ENCODE measurements around the gene TNFRSF4.
"Not testable (repeated sequence)": the region's sequence is repeated elsewhere in the genome, so short reads cannot be mapped to it uniquely, and the experiment has no call there.

Gene TNFRSF4

DNA sequence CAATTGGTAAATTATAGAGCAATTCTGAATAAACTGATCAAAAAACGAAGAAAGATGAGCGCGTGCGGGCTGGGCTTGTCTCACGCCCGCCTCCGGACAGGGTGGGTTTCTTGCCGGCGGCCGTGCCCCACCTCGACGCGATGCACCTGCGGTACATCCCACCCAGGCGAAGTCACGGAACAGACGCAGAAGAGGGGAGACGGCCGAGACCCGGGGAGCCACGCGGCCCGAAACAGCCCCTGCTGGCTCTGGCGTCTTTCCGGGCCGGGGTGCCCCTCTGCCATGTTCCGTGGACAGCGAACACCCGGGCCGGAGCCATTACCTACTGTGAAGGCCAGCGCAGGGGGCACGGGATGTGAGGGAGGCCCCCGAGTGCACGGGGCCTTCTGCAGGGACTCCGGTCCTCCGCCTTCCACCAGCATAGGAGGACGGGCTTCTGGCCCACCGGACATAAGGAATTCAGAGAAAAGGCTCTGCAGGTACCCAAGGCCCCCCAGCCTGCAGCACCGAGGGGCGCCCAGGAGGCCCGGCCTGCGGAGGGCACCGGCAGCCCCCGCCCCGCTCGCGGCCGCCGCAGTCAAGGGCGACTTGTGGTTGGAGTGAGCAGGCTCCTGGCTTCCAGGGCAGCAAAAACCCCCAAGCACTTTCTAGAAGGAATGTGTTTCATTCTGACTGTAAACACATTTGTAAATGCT is 40.2 kb upstream of the TNFRSF4 start:
- no peak overlapping the region for H3K9ac ChIP-seq (ENCODE audit: low read depth, low read length)
- H3K36me3 ChIP-seq (ENCODE audit: control insufficient read depth, insufficient read depth, low read length), result peaks cover 37% of the 10 kb centered on the region

DNA sequence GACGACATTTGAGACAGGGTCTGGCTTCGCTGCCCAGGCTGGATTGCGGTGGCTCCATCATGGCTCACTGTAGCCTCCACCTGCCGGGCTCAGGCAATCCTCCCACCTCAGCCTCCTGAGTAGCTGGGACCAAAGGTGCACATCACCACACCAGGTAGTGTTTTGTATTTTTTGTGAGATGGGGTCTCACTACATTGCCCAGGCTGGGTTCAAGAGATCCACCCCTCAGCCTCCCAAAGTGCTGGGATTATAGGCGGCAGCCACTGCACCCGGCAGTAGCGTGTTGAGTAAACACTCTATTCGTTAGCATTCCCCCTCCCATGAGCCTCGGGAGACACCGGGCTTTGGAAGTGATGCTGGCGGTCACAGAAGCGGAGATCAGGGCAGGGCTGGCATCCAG is 39.4 kb upstream of the TNFRSF4 start:
- Histone ChIP-seq H3K4me1 (ENCODE audit: control insufficient read depth, insufficient read depth, low read length) (peaks cover 2% of the 10 kb centered on the region), H3K27me3 (ENCODE audit: control insufficient read depth, insufficient read depth, low read length) (no peaks in the 10 kb centered on the region), H3K36me3 (ENCODE audit: control insufficient read depth, insufficient read depth, low read length) (peaks cover 33% of the 10 kb centered on the region), H3K9me3 (ENCODE audit: control insufficient read depth, insufficient read depth, low read length) (no peaks in the 10 kb centered on the region), H3K9ac (ENCODE audit: low read depth, low read length) (no peak overlapping the region), H3K4me3 (ENCODE audit: low read depth, low read length) (no peak overlapping the region)

More for the DNA sequence above, 40.2 kb upstream of the TNFRSF4 start:
- Histone ChIP-seq H3K9me3 (ENCODE audit: control insufficient read depth, insufficient read depth, low read length) (no peaks in the 10 kb centered on the region), H3K27me3 (ENCODE audit: control insufficient read depth, insufficient read depth, low read length) (no peaks in the 10 kb centered on the region), H3K4me1 (ENCODE audit: control insufficient read depth, insufficient read depth, low read length) (peaks cover 6% of the 10 kb centered on the region), H3K4me3 (ENCODE audit: low read depth, low read length) (no peak overlapping the region)

DNA sequence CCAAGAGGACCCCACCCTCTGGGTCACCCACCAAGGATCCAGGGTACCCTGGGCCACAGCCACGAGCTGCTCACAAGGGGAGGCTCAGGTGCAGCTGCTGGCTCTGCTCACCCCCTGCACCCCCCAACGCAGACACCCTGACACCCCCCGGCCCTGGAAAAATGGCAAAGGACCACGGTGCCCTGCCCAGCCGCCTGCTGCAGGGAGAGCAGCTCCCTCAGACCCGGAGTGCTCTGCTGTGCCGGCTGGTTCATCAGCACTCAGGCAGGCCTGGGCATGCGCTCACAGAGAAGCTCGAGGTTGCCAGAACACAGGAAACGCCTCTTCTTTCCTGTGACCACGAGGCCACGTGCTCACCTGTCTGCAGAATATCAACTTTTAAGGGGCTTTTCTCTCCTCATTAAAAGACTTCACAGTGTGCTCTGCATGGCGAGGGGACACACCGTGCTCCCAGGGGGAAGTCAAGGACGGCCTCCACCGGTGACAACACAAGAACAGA is 36.9 kb upstream of the TNFRSF4 start:
- Histone ChIP-seq H3K36me3 (ENCODE audit: control insufficient read depth, insufficient read depth, low read length) (peaks cover 24% of the 10 kb centered on the region), H3K4me3 (ENCODE audit: low read depth, low read length) (no peak overlapping the region), H3K9me3 (ENCODE audit: control insufficient read depth, insufficient read depth, low read length) (no peaks in the 10 kb centered on the region), H3K9ac (ENCODE audit: low read depth, low read length) (no peak overlapping the region), H3K27me3 (ENCODE audit: control insufficient read depth, insufficient read depth, low read length) (no peaks in the 10 kb centered on the region), H3K4me1 (ENCODE audit: control insufficient read depth, insufficient read depth, low read length) (no peaks in the 10 kb centered on the region)

DNA sequence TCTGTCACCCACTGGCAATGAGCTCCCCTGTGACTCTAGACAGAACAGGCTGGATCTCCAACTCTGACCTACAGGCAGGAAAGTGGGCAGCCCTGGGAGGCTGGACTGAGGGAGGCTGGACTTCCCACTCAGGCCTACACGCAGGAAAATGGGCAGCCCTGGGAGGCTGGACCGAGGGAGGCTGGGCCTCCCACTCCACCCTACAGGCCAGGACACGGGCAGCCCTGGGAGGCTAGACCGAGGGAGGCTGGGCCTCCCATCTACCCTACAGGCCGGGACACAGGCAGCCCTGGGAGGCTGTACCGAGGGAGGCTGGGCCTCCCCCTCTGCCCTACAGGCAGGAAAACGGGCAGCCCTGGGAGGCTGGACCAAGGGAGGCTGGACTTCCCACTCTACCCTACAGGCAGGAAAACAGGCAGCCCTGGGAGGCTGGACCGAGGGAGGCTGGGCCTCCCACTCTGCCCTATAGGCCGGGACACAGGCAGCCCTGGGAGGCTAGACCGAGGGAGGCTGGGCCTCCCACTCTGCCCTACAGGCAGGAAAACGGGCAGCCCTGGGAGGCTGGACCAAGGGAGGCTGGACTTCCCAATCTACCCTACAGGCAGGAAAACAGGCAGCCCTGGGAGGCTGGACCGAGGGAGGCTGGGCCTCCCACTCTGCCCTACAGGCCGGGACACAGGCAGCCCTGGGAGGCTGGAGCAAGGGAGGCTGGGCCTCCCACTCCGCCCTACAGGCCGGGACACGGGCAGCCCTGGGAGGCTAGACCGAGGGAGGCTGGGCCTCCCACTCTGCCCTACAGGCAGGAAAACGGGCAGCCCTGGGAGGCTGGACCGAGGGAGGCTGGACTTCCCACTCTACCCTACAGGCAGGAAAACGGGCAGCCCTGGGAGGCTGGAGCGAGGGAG is 34.3 kb upstream of the TNFRSF4 start:
- H3K27me3 ChIP-seq (ENCODE audit: control insufficient read depth, insufficient read depth, low read length); H3K9ac ChIP-seq (ENCODE audit: low read depth, low read length); H3K4me3 ChIP-seq (ENCODE audit: low read depth, low read length); H3K4me1 ChIP-seq (ENCODE audit: control insufficient read depth, insufficient read depth, low read length); H3K36me3 ChIP-seq (ENCODE audit: control insufficient read depth, insufficient read depth, low read length); H3K9me3 ChIP-seq (ENCODE audit: control insufficient read depth, insufficient read depth, low read length): not testable (repeated sequence)

DNA sequence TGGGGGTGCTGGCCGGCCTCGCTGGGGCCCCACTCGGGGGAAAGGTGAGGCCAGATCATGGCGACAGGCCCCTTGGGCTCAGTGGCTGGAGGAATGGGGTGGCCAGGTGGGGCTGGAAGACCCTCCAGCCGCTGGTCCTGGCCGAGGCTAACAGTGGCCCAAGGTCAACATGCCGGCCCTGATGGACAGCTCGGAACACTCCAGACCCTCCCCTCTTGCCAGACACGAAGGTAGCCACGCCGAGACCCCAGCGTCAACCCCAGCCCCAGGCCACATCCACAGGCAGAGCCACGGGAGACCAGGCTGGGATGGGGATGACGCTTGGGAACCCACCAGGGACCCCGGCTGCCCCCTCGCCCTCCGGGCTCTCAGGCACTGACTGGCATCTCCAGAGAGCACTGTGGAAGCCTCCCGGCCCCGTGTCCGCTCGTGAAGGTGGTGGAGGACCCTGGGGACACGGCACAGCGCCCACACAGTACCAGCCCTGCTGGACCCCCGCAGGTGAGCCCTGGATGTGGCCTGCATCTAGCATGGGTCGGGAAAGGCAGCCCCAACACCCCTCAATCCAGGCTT is 33.5 kb upstream of the TNFRSF4 start:
- Histone ChIP-seq H3K9me3 (ENCODE audit: control insufficient read depth, insufficient read depth, low read length) (no peaks in the 10 kb centered on the region), H3K4me1 (ENCODE audit: control insufficient read depth, insufficient read depth, low read length) (no peaks in the 10 kb centered on the region), H3K9ac (ENCODE audit: low read depth, low read length) (no peak overlapping the region), H3K36me3 (ENCODE audit: control insufficient read depth, insufficient read depth, low read length) (peaks cover 4% of the 10 kb centered on the region), H3K4me3 (ENCODE audit: low read depth, low read length) (no peak overlapping the region), H3K27me3 (ENCODE audit: control insufficient read depth, insufficient read depth, low read length) (no peaks in the 10 kb centered on the region)

DNA sequence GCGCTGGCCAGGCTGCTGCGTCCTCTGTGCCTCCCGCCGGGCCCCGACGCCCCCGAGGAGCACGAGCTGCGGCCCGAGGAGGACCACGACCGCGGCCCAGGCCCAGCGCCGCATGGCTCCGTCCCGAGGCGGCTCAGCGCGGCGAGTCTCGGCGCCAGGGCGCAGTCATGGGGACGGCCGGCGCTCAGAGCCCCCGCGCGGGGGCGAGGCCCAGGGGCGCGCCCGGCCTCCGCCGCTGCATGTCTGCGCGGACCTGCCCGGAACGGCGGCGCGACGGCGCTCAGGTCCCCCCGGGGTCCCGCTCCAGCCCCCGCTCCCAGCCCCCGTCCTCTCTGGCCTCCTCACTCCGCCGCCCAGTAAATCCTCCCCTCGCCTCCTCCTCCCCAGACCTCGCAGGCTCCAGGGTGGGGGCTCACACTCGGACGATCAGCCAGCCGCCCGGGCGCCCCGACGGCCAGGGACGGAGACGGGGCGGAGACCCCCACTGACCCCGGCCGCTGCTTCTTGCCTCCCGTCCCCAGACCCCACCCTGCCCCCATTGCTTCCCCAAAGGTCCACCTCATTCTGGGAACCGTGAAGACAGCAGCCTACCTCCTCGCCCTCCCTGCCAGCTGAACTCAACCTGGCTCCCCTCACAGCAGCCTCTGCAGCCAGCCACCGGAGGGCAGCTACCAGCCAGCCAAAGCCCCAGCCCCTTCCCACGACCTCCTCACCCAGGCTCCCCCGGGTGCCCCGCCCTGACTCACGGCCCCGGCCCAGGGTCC is 32.8 kb upstream of the TNFRSF4 start, which contains the start of gene C1QTNF12:
C1QTNF12 (minus strand) TSS at position 146 of the 764 bp plus-strand sequence; CDS start at position 114, 32 bp downstream.
- Histone ChIP-seq H3K36me3 (ENCODE audit: control insufficient read depth, insufficient read depth, low read length) (peaks cover 4% of the 10 kb centered on the region), H3K9me3 (ENCODE audit: control insufficient read depth, insufficient read depth, low read length) (no peaks in the 10 kb centered on the region), H3K4me3 (ENCODE audit: low read depth, low read length) (no peak within 1 kb of the TSS), H3K27me3 (ENCODE audit: control insufficient read depth, insufficient read depth, low read length) (no peaks in the 10 kb centered on the region), H3K9ac (ENCODE audit: low read depth, low read length) (no peak within 1 kb of the TSS), H3K4me1 (ENCODE audit: control insufficient read depth, insufficient read depth, low read length) (no peaks in the 10 kb centered on the region)

DNA sequence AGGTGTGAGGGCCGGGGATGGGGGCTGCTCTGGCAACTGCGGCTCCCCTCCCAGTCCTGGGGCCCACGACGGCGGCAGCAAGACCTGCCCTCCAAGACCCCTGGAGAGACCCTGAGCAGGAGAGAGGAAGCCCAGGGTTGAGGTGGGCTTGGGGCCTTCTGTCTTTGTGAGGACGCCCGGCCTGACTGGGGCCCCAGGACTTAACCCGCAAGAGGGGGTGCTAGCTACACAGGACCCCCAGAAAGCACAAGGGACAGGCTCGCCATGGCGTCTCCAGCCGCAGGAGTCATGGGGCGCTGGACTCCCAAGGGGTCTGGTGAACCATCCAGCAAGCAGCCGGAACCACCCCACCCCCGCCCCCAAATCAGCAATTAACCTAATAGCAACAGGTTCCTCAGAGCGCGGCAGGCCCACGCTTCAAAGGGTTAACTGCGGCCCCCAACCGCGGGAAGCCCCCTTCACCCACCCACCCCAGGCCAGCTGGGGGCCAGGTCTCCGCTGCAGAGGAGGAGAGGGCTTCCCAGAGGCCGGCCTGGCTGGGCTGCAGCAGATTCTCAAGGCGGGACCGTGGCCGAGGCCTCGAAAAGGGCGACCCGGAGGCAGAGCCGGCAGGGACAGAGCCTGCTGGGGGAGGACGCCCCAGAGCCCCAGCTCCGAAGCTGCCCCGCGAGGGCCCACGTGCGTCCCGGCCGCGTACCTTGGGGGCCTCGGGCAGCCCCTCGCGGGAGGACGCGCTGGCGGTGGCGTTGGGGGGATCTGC is 32.0 kb upstream of the TNFRSF4 start:
- Histone ChIP-seq H3K9ac (ENCODE audit: low read depth, low read length) (no peak overlapping the region), H3K27me3 (ENCODE audit: control insufficient read depth, insufficient read depth, low read length) (no peaks in the 10 kb centered on the region), H3K4me3 (ENCODE audit: low read depth, low read length) (no peak overlapping the region), H3K4me1 (ENCODE audit: control insufficient read depth, insufficient read depth, low read length) (no peaks in the 10 kb centered on the region), H3K36me3 (ENCODE audit: control insufficient read depth, insufficient read depth, low read length) (peaks cover 4% of the 10 kb centered on the region), H3K9me3 (ENCODE audit: control insufficient read depth, insufficient read depth, low read length) (no peaks in the 10 kb centered on the region)

DNA sequence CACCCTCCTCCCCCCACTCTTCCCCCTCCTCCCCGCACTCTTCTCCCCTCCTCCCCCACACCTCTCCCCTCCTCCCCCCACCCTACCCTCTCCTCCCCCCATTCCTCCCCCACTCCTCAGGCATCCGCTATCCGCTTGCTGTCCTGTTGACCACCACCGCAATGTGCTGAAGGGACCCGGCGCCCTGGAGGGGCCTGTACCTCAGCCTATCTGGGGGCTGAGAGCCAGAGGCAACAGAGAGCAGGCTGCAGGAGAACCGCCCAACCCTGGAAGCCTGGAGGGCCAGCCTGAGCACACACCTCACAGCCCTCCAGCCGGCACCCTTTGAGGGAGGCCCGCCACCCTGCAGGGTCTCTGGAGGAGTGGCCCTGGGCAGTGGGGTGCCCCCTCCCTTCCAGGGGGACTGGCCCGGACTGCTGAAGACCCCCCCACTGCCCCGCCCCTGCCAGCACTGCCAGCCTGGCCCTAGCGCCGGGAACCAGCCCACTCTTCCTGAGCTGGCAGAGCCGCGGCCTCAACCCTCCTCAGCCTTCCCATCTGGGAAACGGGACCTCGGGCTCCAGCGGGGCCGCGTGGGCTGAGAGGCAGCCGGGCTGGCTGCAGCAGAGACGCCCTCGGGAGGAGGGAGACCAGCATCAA is 31.3 kb upstream of the TNFRSF4 start:
- H3K27me3 ChIP-seq (ENCODE audit: control insufficient read depth, insufficient read depth, low read length), result no peaks in the 10 kb centered on the region
- H3K36me3 ChIP-seq (ENCODE audit: control insufficient read depth, insufficient read depth, low read length), result peaks cover 4% of the 10 kb centered on the region
- H3K4me1 ChIP-seq (ENCODE audit: control insufficient read depth, insufficient read depth, low read length), result no peaks in the 10 kb centered on the region
- H3K9ac ChIP-seq (ENCODE audit: low read depth, low read length), result no peak overlapping the region
- no peak overlapping the region for H3K4me3 ChIP-seq (ENCODE audit: low read depth, low read length)
- no peaks in the 10 kb centered on the region for H3K9me3 ChIP-seq (ENCODE audit: control insufficient read depth, insufficient read depth, low read length)

DNA sequence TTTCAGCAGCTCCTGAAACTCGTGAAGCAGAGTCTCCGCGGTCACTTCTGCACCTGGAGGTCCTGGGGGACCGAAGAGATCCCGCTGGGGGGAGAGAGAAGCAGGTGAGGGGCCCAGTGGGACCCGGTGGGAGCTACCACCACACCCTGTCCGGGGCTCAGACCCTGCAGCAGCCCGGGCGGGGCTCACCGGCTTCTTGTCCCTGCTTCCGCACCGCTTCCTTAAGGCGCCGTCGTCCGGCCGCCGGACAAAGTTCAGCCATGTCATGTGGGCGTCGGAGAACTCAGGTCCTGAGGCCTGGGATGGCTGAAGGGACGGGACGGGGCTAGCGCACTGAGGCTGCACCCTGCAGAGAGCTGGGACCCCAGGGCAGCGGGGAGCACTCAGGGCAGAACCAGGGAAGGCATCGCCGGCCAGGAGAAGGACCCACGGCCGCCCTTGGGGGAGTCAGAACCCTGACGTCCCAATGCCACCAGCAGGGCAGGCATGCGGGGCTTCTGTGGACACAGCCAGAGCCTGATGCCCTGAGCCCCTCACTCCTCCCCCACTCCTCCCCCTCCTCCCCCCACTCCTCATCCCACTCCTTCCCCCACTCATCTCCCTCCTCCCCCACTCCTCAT is 30.3 kb upstream of the TNFRSF4 start:
- H3K4me3 ChIP-seq (ENCODE audit: low read depth, low read length), result no peak overlapping the region
- no peaks in the 10 kb centered on the region for H3K27me3 ChIP-seq (ENCODE audit: control insufficient read depth, insufficient read depth, low read length)
- H3K4me1 ChIP-seq (ENCODE audit: control insufficient read depth, insufficient read depth, low read length), result no peaks in the 10 kb centered on the region
- H3K36me3 ChIP-seq (ENCODE audit: control insufficient read depth, insufficient read depth, low read length), result peaks cover 6% of the 10 kb centered on the region
- H3K9me3 ChIP-seq (ENCODE audit: control insufficient read depth, insufficient read depth, low read length), result no peaks in the 10 kb centered on the region
- H3K9ac ChIP-seq (ENCODE audit: low read depth, low read length), result no peak overlapping the region

DNA sequence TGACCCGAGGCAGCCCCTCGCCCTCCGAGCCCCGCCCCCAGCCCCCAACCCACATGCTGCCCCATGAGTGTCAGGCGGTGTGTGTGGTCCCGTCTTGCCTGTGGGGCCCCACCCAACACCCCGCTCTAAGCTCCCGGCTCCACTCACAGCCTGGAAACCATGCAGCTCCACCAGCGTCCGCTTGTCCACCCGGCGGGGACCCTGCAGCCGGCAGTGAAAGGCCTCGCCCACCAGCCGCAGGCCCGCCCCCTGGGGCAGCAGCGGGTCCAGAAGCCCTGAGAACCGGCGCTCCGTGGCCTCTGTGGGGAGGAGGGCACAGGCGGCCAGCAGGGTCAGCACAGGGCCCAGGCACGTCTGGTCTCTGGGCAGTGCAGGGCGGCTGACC is 29.8 kb upstream of the TNFRSF4 start:
- H3K9ac ChIP-seq (ENCODE audit: low read depth, low read length), result no peak overlapping the region
- peaks cover 6% of the 10 kb centered on the region for H3K36me3 ChIP-seq (ENCODE audit: control insufficient read depth, insufficient read depth, low read length)
- no peaks in the 10 kb centered on the region for H3K9me3 ChIP-seq (ENCODE audit: control insufficient read depth, insufficient read depth, low read length)
- H3K4me3 ChIP-seq (ENCODE audit: low read depth, low read length), result no peak overlapping the region
- no peaks in the 10 kb centered on the region for H3K4me1 ChIP-seq (ENCODE audit: control insufficient read depth, insufficient read depth, low read length)
- H3K27me3 ChIP-seq (ENCODE audit: control insufficient read depth, insufficient read depth, low read length), result no peaks in the 10 kb centered on the region
